Measurements from ENCODE around the gene TMEM131.
"Not testable (repeated sequence)": the region's sequence is repeated elsewhere in the genome, so short reads cannot be mapped to it uniquely, and the experiment has no call there.

The TMEM131 gene

GRCh38 chr2:98032086-98032485 is 36.3 kb upstream of the TMEM131 start:
- no peak overlapping the region for H3K27ac ChIP-seq (ENCODE audit: low read depth, low read length)
- H3K4me1 ChIP-seq (ENCODE audit: insufficient read depth, low read length), result peaks cover 16% of the 10 kb centered on the region
- H3K9ac ChIP-seq (ENCODE audit: low read depth, low read length), result no peak overlapping the region
- 93% methylated on average over 2 of the region's 2 CpGs for WGBS
- no peaks in the 10 kb centered on the region for H3K27me3 ChIP-seq (ENCODE audit: insufficient read depth, low read length)
- H3K9me3 ChIP-seq (ENCODE audit: insufficient read depth, low read depth, low read length), result no peaks in the 10 kb centered on the region
- no peak overlapping the region for H3K4me3 ChIP-seq (ENCODE audit: low read length)
- H3K36me3 ChIP-seq (ENCODE audit: insufficient read depth, low read length), result no peaks in the 10 kb centered on the region

GRCh38 chr2:98029718-98030222 is 34.0 kb upstream of the TMEM131 start:
- no peaks in the 10 kb centered on the region for H3K9me3 ChIP-seq (ENCODE audit: insufficient read depth, low read depth, low read length)
- peaks cover 13% of the 10 kb centered on the region for H3K4me1 ChIP-seq (ENCODE audit: insufficient read depth, low read length)
- H3K36me3 ChIP-seq (ENCODE audit: insufficient read depth, low read length), result no peaks in the 10 kb centered on the region
- no peak overlapping the region for H3K27ac ChIP-seq (ENCODE audit: low read depth, low read length)
- H3K4me3 ChIP-seq (ENCODE audit: low read length), result no peak overlapping the region
- no peak overlapping the region for H3K9ac ChIP-seq (ENCODE audit: low read depth, low read length)
- 89% methylated on average over 6 of the region's 6 CpGs for WGBS
- no peaks in the 10 kb centered on the region for H3K27me3 ChIP-seq (ENCODE audit: insufficient read depth, low read length)

GRCh38 chr2:98028931-98029717 is 33.4 kb upstream of the TMEM131 start:
- H3K9ac ChIP-seq (ENCODE audit: low read depth, low read length), result no peak overlapping the region

GRCh38 chr2:98028101-98028561 is 32.4 kb upstream of the TMEM131 start:
- Histone ChIP-seq H3K4me1 (ENCODE audit: insufficient read depth, low read length) (peaks cover 6% of the 10 kb centered on the region; the same call in 1 of the 2 replicates), H3K9ac (ENCODE audit: low read depth, low read length) (no peak overlapping the region), H3K36me3 (ENCODE audit: insufficient read depth, low read length) (no peaks in the 10 kb centered on the region), H3K4me3 (ENCODE audit: low read length) (no peak overlapping the region), H3K27me3 (ENCODE audit: insufficient read depth, low read length) (no peaks in the 10 kb centered on the region), H3K27ac (ENCODE audit: low read depth, low read length) (no peak overlapping the region), H3K9me3 (ENCODE audit: insufficient read depth, low read depth, low read length) (0 out of 2 replicates have a peak, but pooled peaks cover 1% of the 10 kb centered on the region)
- 64% methylated on average over 4 of the region's 4 CpGs for WGBS

More at GRCh38 chr2:98028931-98029717, 33.4 kb upstream of the TMEM131 start:
- Histone ChIP-seq H3K27ac (ENCODE audit: low read depth, low read length) (no peak overlapping the region), H3K9me3 (ENCODE audit: insufficient read depth, low read depth, low read length) (no peaks in the 10 kb centered on the region), H3K4me3 (ENCODE audit: low read length) (no peak overlapping the region), H3K27me3 (ENCODE audit: insufficient read depth, low read length) (no peaks in the 10 kb centered on the region), H3K4me1 (ENCODE audit: insufficient read depth, low read length) (peaks cover 7% of the 10 kb centered on the region), H3K36me3 (ENCODE audit: insufficient read depth, low read length) (no peaks in the 10 kb centered on the region)
- whole genome bisulfite sequencing, result 94% methylated on average over 12 of the region's 12 CpGs

GRCh38 chr2:98027538-98027937 is 31.8 kb upstream of the TMEM131 start:
- no peaks in the 10 kb centered on the region for H3K36me3 ChIP-seq (ENCODE audit: insufficient read depth, low read length)
- H3K9ac ChIP-seq (ENCODE audit: low read depth, low read length), result no peak overlapping the region
- no peaks in the 10 kb centered on the region for H3K27me3 ChIP-seq (ENCODE audit: insufficient read depth, low read length)
- H3K9me3 ChIP-seq (ENCODE audit: insufficient read depth, low read depth, low read length), result 0 out of 2 replicates have a peak, but pooled peaks cover 3% of the 10 kb centered on the region
- H3K27ac ChIP-seq (ENCODE audit: low read depth, low read length), result no peak overlapping the region
- H3K4me1 ChIP-seq (ENCODE audit: insufficient read depth, low read length), result peaks cover 6% of the 10 kb centered on the region; the same call in 1 of the 2 replicates
- H3K4me3 ChIP-seq (ENCODE audit: low read length), result no peak overlapping the region
- 89% methylated on average over 3 of the region's 3 CpGs for WGBS

- WGBS, result 88% methylated on average over 2 of the region's 2 CpGs
- H3K27ac ChIP-seq (ENCODE audit: low read depth, low read length), result no peak overlapping the region
- H3K4me3 ChIP-seq (ENCODE audit: low read length), result no peak overlapping the region
- H3K9me3 ChIP-seq (ENCODE audit: insufficient read depth, low read depth, low read length), result 0 out of 2 replicates have a peak, but pooled peaks cover 3% of the 10 kb centered on the region
- no peaks in the 10 kb centered on the region for H3K36me3 ChIP-seq (ENCODE audit: insufficient read depth, low read length)
- no peaks in the 10 kb centered on the region for H3K27me3 ChIP-seq (ENCODE audit: insufficient read depth, low read length)
- peaks cover 6% of the 10 kb centered on the region; the same call in 1 of the 2 replicates for H3K4me1 ChIP-seq (ENCODE audit: insufficient read depth, low read length)
- no peak overlapping the region for H3K9ac ChIP-seq (ENCODE audit: low read depth, low read length)
Observed at GRCh38 chr2:98026927-98027522, 31.3 kb upstream of the TMEM131 start.

- H3K27ac ChIP-seq (ENCODE audit: low read depth, low read length), result no peak overlapping the region
- H3K36me3 ChIP-seq (ENCODE audit: insufficient read depth, low read length), result no peaks in the 10 kb centered on the region
- peaks cover 6% of the 10 kb centered on the region; the same call in 1 of the 2 replicates for H3K4me1 ChIP-seq (ENCODE audit: insufficient read depth, low read length)
- H3K27me3 ChIP-seq (ENCODE audit: insufficient read depth, low read length), result no peaks in the 10 kb centered on the region
- WGBS, result 91% methylated on average over 5 of the region's 5 CpGs
- no peak overlapping the region for H3K4me3 ChIP-seq (ENCODE audit: low read length)
- no peak overlapping the region for H3K9ac ChIP-seq (ENCODE audit: low read depth, low read length)
- 0 out of 2 replicates have a peak, but pooled peaks cover 3% of the 10 kb centered on the region for H3K9me3 ChIP-seq (ENCODE audit: insufficient read depth, low read depth, low read length)
Observed at GRCh38 chr2:98026292-98026691, 30.5 kb upstream of the TMEM131 start.

GRCh38 chr2:98025481-98026037 is 29.8 kb upstream of the TMEM131 start:
- Histone ChIP-seq H3K4me3 (ENCODE audit: low read length) (no peak overlapping the region), H3K36me3 (ENCODE audit: insufficient read depth, low read length) (no peaks in the 10 kb centered on the region), H3K4me1 (ENCODE audit: insufficient read depth, low read length) (peaks cover 6% of the 10 kb centered on the region; the same call in 1 of the 2 replicates), H3K9ac (ENCODE audit: low read depth, low read length) (no peak overlapping the region), H3K27me3 (ENCODE audit: insufficient read depth, low read length) (no peaks in the 10 kb centered on the region), H3K9me3 (ENCODE audit: insufficient read depth, low read depth, low read length) (0 out of 2 replicates have a peak, but pooled peaks cover 3% of the 10 kb centered on the region), H3K27ac (ENCODE audit: low read depth, low read length) (no peak overlapping the region)

GRCh38 chr2:98022067-98022466 is 26.3 kb upstream of the TMEM131 start:
- not testable (repeated sequence) for H3K9ac ChIP-seq (ENCODE audit: low read depth, low read length); H3K27ac ChIP-seq (ENCODE audit: low read depth, low read length); H3K9me3 ChIP-seq (ENCODE audit: insufficient read depth, low read depth, low read length); H3K27me3 ChIP-seq (ENCODE audit: insufficient read depth, low read length); H3K4me1 ChIP-seq (ENCODE audit: insufficient read depth, low read length); H3K4me3 ChIP-seq (ENCODE audit: low read length); H3K36me3 ChIP-seq (ENCODE audit: insufficient read depth, low read length)
- 91% methylated on average over 3 of the region's 3 CpGs for WGBS

GRCh38 chr2:98020992-98021713 is 25.4 kb upstream of the TMEM131 start:
- Histone ChIP-seq H3K9me3 (ENCODE audit: insufficient read depth, low read depth, low read length) (0 out of 2 replicates have a peak, but pooled peaks cover 3% of the 10 kb centered on the region), H3K36me3 (ENCODE audit: insufficient read depth, low read length) (no peaks in the 10 kb centered on the region), H3K27me3 (ENCODE audit: insufficient read depth, low read length) (no peaks in the 10 kb centered on the region), H3K4me3 (ENCODE audit: low read length) (no peak overlapping the region), H3K4me1 (ENCODE audit: insufficient read depth, low read length) (no peaks in the 10 kb centered on the region), H3K27ac (ENCODE audit: low read depth, low read length) (no peak overlapping the region), H3K9ac (ENCODE audit: low read depth, low read length) (no peak overlapping the region)
- 93% methylated on average over 11 of the region's 11 CpGs for WGBS

Measured in HUES64 (cell line).